D721Med (cell line): ENCODE results near the gene STK4.

ENCODE experiments used
- DNase-seq: peaks from one replicate; pipeline ENCODE4 v3.0.0; 2011; ENCODE audit warnings: low spot score; ENCODE audit not compliant: insufficient read length
- FAIRE-seq: peaks from 2 replicates; lab custom pipeline; 2011; peaks lifted over from hg19 to GRCh38; lab: Jason Lieb, UNC
- TF ChIP-seq, protein P1 (sequence below): IDR thresholded peaks from 2 replicates; pipeline ENCODE4 v1.5.1; 2012; ENCODE audit warnings: mild to moderate bottlenecking, control low read depth; ENCODE audit not compliant: insufficient read depth; ENCODE audit errors: missing control alignments

STK4 gene

DNA sequence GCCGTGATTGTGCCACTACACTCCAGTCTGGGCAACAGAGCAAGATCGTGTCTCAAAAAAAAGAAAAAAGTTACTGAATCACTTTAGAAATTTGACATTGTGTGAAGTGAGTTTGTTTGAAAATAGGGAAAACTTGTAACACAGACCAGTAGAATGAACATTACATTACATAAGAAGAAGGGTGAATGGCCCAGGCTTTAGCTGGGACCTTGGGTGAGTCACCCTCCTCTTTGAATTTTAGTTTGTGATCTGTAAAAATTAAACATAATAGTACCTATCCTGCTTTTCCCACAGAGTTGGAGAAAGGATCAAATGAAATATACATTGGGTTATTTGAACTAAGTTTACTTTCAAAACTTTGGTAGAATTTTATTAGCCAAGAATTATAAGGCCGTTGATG lies 78.3 kb downstream of the STK4 start:
- FAIRE-seq (no peak), DNase-seq (no peak)
- TF ChIP-seq, protein P1, sequence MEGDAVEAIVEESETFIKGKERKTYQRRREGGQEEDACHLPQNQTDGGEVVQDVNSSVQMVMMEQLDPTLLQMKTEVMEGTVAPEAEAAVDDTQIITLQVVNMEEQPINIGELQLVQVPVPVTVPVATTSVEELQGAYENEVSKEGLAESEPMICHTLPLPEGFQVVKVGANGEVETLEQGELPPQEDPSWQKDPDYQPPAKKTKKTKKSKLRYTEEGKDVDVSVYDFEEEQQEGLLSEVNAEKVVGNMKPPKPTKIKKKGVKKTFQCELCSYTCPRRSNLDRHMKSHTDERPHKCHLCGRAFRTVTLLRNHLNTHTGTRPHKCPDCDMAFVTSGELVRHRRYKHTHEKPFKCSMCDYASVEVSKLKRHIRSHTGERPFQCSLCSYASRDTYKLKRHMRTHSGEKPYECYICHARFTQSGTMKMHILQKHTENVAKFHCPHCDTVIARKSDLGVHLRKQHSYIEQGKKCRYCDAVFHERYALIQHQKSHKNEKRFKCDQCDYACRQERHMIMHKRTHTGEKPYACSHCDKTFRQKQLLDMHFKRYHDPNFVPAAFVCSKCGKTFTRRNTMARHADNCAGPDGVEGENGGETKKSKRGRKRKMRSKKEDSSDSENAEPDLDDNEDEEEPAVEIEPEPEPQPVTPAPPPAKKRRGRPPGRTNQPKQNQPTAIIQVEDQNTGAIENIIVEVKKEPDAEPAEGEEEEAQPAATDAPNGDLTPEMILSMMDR: no peak

- no peak for FAIRE-seq
- DNase-seq: no peak
- TF ChIP-seq, protein P1: no peak
Observed at GRCh38 chr20:45047581-45048119, 81.3 kb downstream of the STK4 start.

DNA sequence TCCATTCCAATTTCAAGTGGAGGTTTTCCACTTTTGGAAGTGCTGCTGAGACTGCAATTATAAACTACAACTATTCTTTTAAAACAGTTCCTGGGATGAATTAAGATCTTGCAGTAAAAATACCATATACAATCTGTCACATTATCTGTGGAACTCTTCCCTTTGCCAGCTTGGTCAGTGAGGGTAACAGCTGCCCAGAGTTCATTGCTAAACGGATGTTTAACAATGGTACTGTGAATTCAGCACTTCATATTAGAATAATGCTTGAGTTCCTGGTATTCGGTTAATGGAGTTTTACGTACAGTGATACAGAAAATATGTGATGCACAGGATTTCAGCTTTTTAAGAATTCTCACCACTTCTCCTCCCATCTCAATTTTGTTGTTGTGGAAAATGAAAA lies 83.1 kb downstream of the STK4 start:
- no peak for FAIRE-seq
- TF ChIP-seq, protein P1: no peak
- no peak for DNase-seq

- FAIRE-seq (no peak), DNase-seq (no peak)
- TF ChIP-seq, protein P1: no peak
Observed at GRCh38 chr20:45049904-45050471, 83.7 kb downstream of the STK4 start.

- no peak for FAIRE-seq
- TF ChIP-seq, protein P1: no peak
- no peak for DNase-seq
Observed at GRCh38 chr20:45051204-45052060, 85.1 kb downstream of the STK4 start.

GRCh38 chr20:45052698-45053429 lies 86.6 kb downstream of the STK4 start:
- DNase-seq (no peak), FAIRE-seq (no peak)
- TF ChIP-seq, protein P1: no peak
